ENCODE data around the gene GALK1.
A peak's percentile ranks its signal among the peaks of the same experiment; 100 is the strongest.

The GALK1 gene

GRCh38 chr17:75759457-75759856, 5.5 kb downstream of the GALK1 start:
- no peaks in the 10 kb centered on the region for H3K9me2 ChIP-seq (replicated peaks; ENCODE audit: low read depth, low read length)
- no peak overlapping the region for H3K9ac ChIP-seq (ENCODE audit: low read depth, low read length, poor library complexity, severe bottlenecking)
- H4K20me1 ChIP-seq (ENCODE audit: insufficient read depth, low read length, poor library complexity, severe bottlenecking) = no peaks in the 10 kb centered on the region
- H3K79me2 ChIP-seq (ENCODE audit: insufficient read depth, low read length) = peaks cover 3% of the 10 kb centered on the region; the same call in 1 of the 2 replicates
- TF ChIP-seq CTCF (conservative IDR thresholded peaks at IDR 0.05; ENCODE audit: low read length) = no peak
- TF ChIP-seq EZH2phosphoT487 (IDR thresholded peaks at IDR 0.05; ENCODE audit: borderline replicate concordance) = no peak
- H3K27me3 ChIP-seq (ENCODE audit: insufficient read depth, low read length, poor library complexity, severe bottlenecking) = no peaks in the 10 kb centered on the region
- no peaks in the 10 kb centered on the region for H3K36me3 ChIP-seq (ENCODE audit: insufficient read depth, low read length)
- no peaks in the 10 kb centered on the region for H3F3A ChIP-seq (ENCODE audit: low read depth)
- peaks cover 25% of the 10 kb centered on the region for H3K4me1 ChIP-seq (ENCODE audit: insufficient read depth, low read length, poor library complexity, severe bottlenecking)
- H2AFZ ChIP-seq (ENCODE audit: low read length) = no peak overlapping the region
- H3K4me3 ChIP-seq (ENCODE audit: low read length, poor library complexity, severe bottlenecking) = no peak overlapping the region
- no peaks in the 10 kb centered on the region for H3K9me3 ChIP-seq (ENCODE audit: insufficient read depth, low read depth, low read length)
- H3K4me2 ChIP-seq (ENCODE audit: low read depth, low read length, poor library complexity, severe bottlenecking) = no peak overlapping the region

GRCh38 chr17:75758131-75758905, 6.7 kb downstream of the GALK1 start:
- H3K4me2 ChIP-seq (ENCODE audit: low read depth, low read length, poor library complexity, severe bottlenecking) = no peak overlapping the region
- no peak overlapping the region for H2AFZ ChIP-seq (ENCODE audit: low read length)
- H3K27me3 ChIP-seq (ENCODE audit: insufficient read depth, low read length, poor library complexity, severe bottlenecking) = no peaks in the 10 kb centered on the region
- TF ChIP-seq CTCF (conservative IDR thresholded peaks at IDR 0.05; ENCODE audit: low read length) (peak; percentile 53), EZH2phosphoT487 (IDR thresholded peaks at IDR 0.05; ENCODE audit: borderline replicate concordance) (no peak)
- H3K9ac ChIP-seq (ENCODE audit: low read depth, low read length, poor library complexity, severe bottlenecking) = no peak overlapping the region
- H3K36me3 ChIP-seq (ENCODE audit: insufficient read depth, low read length) = no peaks in the 10 kb centered on the region
- no peaks in the 10 kb centered on the region for H4K20me1 ChIP-seq (ENCODE audit: insufficient read depth, low read length, poor library complexity, severe bottlenecking)
- H3F3A ChIP-seq (ENCODE audit: low read depth) = no peaks in the 10 kb centered on the region
- peaks cover 23% of the 10 kb centered on the region for H3K4me1 ChIP-seq (ENCODE audit: insufficient read depth, low read length, poor library complexity, severe bottlenecking)
- no peak overlapping the region for H3K4me3 ChIP-seq (ENCODE audit: low read length, poor library complexity, severe bottlenecking)
- H3K9me2 ChIP-seq (replicated peaks; ENCODE audit: low read depth, low read length) = no peaks in the 10 kb centered on the region
- H3K79me2 ChIP-seq (ENCODE audit: insufficient read depth, low read length) = no peaks in the 10 kb centered on the region
- H3K9me3 ChIP-seq (ENCODE audit: insufficient read depth, low read depth, low read length) = no peaks in the 10 kb centered on the region

GRCh38 chr17:75757086-75757681, 7.8 kb downstream of the GALK1 start:
- Histone ChIP-seq H3K36me3 (ENCODE audit: insufficient read depth, low read length) (no peaks in the 10 kb centered on the region), H3K9ac (ENCODE audit: low read depth, low read length, poor library complexity, severe bottlenecking) (no peak overlapping the region), H3F3A (ENCODE audit: low read depth) (no peaks in the 10 kb centered on the region), H3K4me3 (ENCODE audit: low read length, poor library complexity, severe bottlenecking) (no peak overlapping the region), H3K9me2 (replicated peaks; ENCODE audit: low read depth, low read length) (no peaks in the 10 kb centered on the region), H2AFZ (ENCODE audit: low read length) (no peak overlapping the region), H4K20me1 (ENCODE audit: insufficient read depth, low read length, poor library complexity, severe bottlenecking) (no peaks in the 10 kb centered on the region), H3K79me2 (ENCODE audit: insufficient read depth, low read length) (no peaks in the 10 kb centered on the region), H3K4me2 (ENCODE audit: low read depth, low read length, poor library complexity, severe bottlenecking) (no peak overlapping the region), H3K9me3 (ENCODE audit: insufficient read depth, low read depth, low read length) (no peaks in the 10 kb centered on the region), H3K27me3 (ENCODE audit: insufficient read depth, low read length, poor library complexity, severe bottlenecking) (no peaks in the 10 kb centered on the region), H3K4me1 (ENCODE audit: insufficient read depth, low read length, poor library complexity, severe bottlenecking) (peaks cover 24% of the 10 kb centered on the region)
- no peak for TF ChIP-seq CTCF (conservative IDR thresholded peaks at IDR 0.05; ENCODE audit: low read length)
- TF ChIP-seq EZH2phosphoT487 (IDR thresholded peaks at IDR 0.05; ENCODE audit: borderline replicate concordance) = no peak

All from Loucy (cell line).